Tibial artery (tissue), 4 donors: ENCODE results near the gene MSI2.

Experiments
- DNase-seq, 2 donors: peaks; one replicate each; pipeline ENCODE4 v3.0.0-alpha.2; 2019
- H3K27ac ChIP-seq, 2 donors: fragments of 200-600 bp; sonication (generic) in 1 of 2; 1 replicate in 1 of 2; 2 replicates in 1 of 2; pipeline ENCODE4 v1.5.1; 2018 to 2019; ENCODE audit warnings: mild to moderate bottlenecking in 1 of 2
- H3K27me3 ChIP-seq, 2 donors: fragments of 200-600 bp; sonication (generic) in 1 of 2; one replicate each; pipeline versions ENCODE4 v1.5.1 to v1.6.0; 2016 to 2019
- H3K36me3 ChIP-seq, 3 donors: fragments of 200-600 bp; sonication (generic) in 2 of 3; one replicate each; pipeline ENCODE4 v1.5.1; 2016 to 2019; ENCODE audit warnings: mild to moderate bottlenecking in 2 of 3
- H3K4me1 ChIP-seq, 4 donors: fragments of 200-600 bp; sonication (generic) in 2 of 4; 1 replicate in 3 of 4; 2 replicates in 1 of 4; pipeline ENCODE4 v1.5.1; 2016 to 2019
- H3K4me3 ChIP-seq, 2 donors: fragments of 200-600 bp; sonication (generic) in 1 of 2; 1 replicate in 1 of 2; 2 replicates in 1 of 2; pipeline ENCODE4 v1.5.1; 2018 to 2019; ENCODE audit warnings: mild to moderate bottlenecking in 2 of 2
- H3K9me3 ChIP-seq, 3 donors: fragments of 200-600 bp; sonication (generic) in 1 of 3; one replicate each; pipeline ENCODE4 v1.5.1; 2016 to 2019
- intact Hi-C: fragments of 100-400 bp; cut with DNase I; formaldehyde crosslinking; loops from one replicate; pipeline ENCODE4 v1.15.0; 2023; ENCODE audit warnings: low total_unique reads
- TF ChIP-seq, protein P1 (sequence below), 2 experiments: fragments of 200-600 bp in 1 of 2; fragments of 450-650 bp in 1 of 2; IDR thresholded peaks; one replicate each; pipeline ENCODE4 v1.5.1; 2017 to 2019; ENCODE audit warnings: antibody characterized with exemption in 2 of 2, mild to moderate bottlenecking in 1 of 2, moderate library complexity in 1 of 2

The MSI2 gene

DNA sequence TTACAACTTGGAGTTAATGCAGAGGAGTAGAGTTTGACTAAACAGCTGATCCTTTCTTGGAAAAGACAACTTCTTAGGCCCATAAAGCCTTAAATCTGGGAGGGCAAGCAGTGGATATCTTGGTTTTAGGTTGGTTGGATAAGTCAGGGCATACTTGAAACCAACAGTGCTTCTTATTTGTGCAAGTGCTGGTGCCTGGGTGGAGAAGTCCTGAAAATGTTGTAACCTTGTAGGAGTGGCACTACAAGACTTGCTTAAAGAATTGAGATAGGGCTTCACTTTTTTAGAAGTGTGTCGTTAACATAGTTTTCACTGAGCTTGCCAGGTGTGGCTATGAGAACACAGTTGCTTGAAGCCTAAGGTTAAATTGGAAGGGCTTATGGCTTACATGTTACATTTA, 6.2 kb downstream of the MSI2 start:
- no peak for DNase-seq
- Histone ChIP-seq H3K27ac (no peak overlapping the region), H3K4me1 (peaks cover 0 to 17% (median 11%) of the 10 kb centered on the region in 4 donors), H3K9me3 (no peaks in the 10 kb centered on the region), H3K27me3 (no peaks in the 10 kb centered on the region), H3K4me3 (no peak overlapping the region), H3K36me3 (peaks cover 17 to 46% (median 23%) of the 10 kb centered on the region in 3 donors)
- intact Hi-C loops: no loop called here
- TF ChIP-seq, protein P1, sequence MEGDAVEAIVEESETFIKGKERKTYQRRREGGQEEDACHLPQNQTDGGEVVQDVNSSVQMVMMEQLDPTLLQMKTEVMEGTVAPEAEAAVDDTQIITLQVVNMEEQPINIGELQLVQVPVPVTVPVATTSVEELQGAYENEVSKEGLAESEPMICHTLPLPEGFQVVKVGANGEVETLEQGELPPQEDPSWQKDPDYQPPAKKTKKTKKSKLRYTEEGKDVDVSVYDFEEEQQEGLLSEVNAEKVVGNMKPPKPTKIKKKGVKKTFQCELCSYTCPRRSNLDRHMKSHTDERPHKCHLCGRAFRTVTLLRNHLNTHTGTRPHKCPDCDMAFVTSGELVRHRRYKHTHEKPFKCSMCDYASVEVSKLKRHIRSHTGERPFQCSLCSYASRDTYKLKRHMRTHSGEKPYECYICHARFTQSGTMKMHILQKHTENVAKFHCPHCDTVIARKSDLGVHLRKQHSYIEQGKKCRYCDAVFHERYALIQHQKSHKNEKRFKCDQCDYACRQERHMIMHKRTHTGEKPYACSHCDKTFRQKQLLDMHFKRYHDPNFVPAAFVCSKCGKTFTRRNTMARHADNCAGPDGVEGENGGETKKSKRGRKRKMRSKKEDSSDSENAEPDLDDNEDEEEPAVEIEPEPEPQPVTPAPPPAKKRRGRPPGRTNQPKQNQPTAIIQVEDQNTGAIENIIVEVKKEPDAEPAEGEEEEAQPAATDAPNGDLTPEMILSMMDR (IDR thresholded peaks at IDR 0.05): no peak

DNA sequence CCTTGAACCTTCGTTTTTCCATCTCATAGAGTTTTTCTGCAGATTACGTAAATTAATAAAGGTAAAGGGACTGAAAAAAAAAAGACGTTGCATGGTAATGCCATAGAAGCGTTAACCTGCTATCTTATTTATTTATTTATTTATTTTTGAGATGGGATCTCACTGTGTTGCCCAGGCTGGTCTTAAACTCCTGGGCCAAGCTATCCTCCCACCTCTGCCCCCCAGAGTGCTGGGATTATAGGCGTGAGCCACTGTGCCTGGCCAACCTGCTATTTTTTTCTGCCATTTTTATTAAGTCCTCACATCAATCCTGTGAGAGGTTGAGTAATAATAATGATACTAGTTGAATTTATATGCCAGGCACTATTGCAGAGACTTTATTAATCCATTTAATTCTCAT, 7.9 kb downstream of the MSI2 start:
- Histone ChIP-seq H3K9me3 (no peaks in the 10 kb centered on the region), H3K36me3 (peaks cover 17 to 52% (median 34%) of the 10 kb centered on the region in 3 donors), H3K4me3 (no peak overlapping the region), H3K4me1 (peaks cover 0 to 3% (median under 1%) of the 10 kb centered on the region in 4 donors), H3K27ac (no peak overlapping the region), H3K27me3 (no peaks in the 10 kb centered on the region)
- DNase-seq: no peak
- TF ChIP-seq, protein P1 (IDR thresholded peaks at IDR 0.05): no peak
- intact Hi-C loops: no loop called here

DNA sequence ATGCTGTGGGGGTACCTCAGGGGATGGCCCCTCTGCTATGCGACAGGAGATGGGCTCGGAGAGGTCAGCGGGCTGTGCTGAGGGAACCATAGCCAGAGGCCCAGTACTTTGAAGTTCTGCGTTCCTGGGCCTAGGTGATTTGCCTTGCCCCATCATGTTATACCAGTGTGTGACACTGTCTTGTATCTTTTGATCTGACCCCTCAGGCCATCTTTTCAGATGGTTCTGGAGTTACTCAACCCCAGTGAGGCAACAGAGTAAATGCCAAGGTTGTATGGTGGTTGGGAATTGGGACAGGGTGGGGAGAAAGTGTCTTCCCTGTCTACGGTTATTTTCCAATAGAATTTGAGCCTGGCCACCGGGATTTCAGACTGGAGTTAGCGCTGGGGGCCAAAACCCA, 8.5 kb downstream of the MSI2 start:
- TF ChIP-seq, protein P1 (IDR thresholded peaks at IDR 0.05): no peak
- Histone ChIP-seq H3K9me3 (no peaks in the 10 kb centered on the region), H3K4me3 (no peak overlapping the region), H3K27ac (no peak overlapping the region), H3K27me3 (no peaks in the 10 kb centered on the region), H3K36me3 (peaks cover 17 to 52% (median 34%) of the 10 kb centered on the region in 3 donors), H3K4me1 (no peaks in the 10 kb centered on the region)
- intact Hi-C loops: no loop called here
- DNase-seq: no peak

DNA sequence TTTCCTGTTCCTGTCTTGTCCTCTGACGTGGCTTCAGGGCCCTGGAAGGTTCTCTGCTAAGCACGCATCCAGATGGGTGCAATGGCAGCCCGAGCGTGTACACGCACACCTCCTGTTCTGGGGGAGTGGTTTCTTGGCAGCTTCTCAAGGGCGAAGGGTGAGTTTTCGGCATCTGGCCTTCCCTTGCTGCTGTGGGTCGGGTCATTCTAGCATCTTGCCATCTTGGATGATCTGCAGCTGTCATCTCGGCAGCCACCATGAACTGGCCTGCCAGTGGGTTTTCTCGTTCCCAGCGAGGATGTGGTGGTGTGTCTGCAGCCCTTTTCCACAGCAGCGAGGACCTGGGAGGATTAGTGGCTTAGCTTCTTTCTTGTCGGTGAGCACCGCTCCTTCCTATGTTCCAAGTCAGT, 10.6 kb downstream of the MSI2 start:
- no peak overlapping the region for H3K4me3 ChIP-seq
- TF ChIP-seq, protein P1 (IDR thresholded peaks at IDR 0.05): no peak
- no peaks in the 10 kb centered on the region for H3K4me1 ChIP-seq
- intact Hi-C loops: no loop called here
- H3K27me3 ChIP-seq: no peaks in the 10 kb centered on the region
- H3K27ac ChIP-seq: no peak overlapping the region
- no peaks in the 10 kb centered on the region for H3K9me3 ChIP-seq
- no peak for DNase-seq
- peaks cover 17 to 64% (median 32%) of the 10 kb centered on the region in 3 donors for H3K36me3 ChIP-seq

DNA sequence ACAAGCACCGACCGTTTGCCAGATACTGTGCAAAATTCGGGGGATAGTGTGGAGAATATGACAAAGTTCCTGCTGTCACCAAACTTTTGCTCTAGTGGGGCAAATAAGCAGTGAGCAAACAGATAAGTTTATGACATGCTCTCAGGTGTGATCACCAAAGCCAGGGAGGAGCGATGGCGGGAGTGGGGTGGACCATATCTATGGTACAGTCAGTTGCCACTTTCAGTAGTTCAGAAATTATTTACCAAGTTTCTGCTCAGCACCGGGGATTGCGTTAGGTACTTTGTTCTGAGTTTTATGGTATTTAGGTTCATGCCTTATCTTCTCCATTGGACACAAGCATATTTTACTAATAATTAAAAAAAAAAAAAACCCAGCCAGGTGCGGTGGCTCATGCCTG, 11.9 kb downstream of the MSI2 start:
- peaks cover 8 to 56% (median 25%) of the 10 kb centered on the region in 3 donors for H3K36me3 ChIP-seq
- no peak for DNase-seq

More for the DNA sequence above, 11.9 kb downstream of the MSI2 start:
- Histone ChIP-seq H3K9me3 (no peaks in the 10 kb centered on the region), H3K27me3 (no peaks in the 10 kb centered on the region), H3K4me3 (no peak overlapping the region), H3K4me1 (no peaks in the 10 kb centered on the region), H3K27ac (no peak overlapping the region)
- TF ChIP-seq, protein P1 (IDR thresholded peaks at IDR 0.05): no peak
- intact Hi-C loops: no loop called here
